Tibial nerve (tissue), 4 donors: Measurements from ENCODE around the gene STRN3. TPM values are rescaled to one million over a fixed set of nuclear protein-coding genes. Genes with fewer than 3 reads are reported as not detected.
"Not testable (repeated sequence)": the region's sequence is repeated elsewhere in the genome, so short reads cannot be mapped to it uniquely, and the experiment has no call there.

Source experiments
- DNase-seq, 2 donors: peaks; one replicate each; pipeline ENCODE4 v3.0.0-alpha.2; 2019; ENCODE audit warnings: low spot score in 2 of 2
- H3K27ac ChIP-seq, 4 donors: fragments of 200-600 bp; sonication (generic) in 3 of 4; one replicate each; pipeline ENCODE4 v1.5.1; 2017 to 2019; ENCODE audit warnings: mild to moderate bottlenecking in 1 of 4
- H3K27me3 ChIP-seq, 2 donors: fragments of 200-600 bp; sonication (generic) in 1 of 2; one replicate each; pipeline versions ENCODE4 v1.5.1 to v1.6.0; 2017 to 2019
- H3K36me3 ChIP-seq, 3 donors: fragments of 200-600 bp; sonication (generic); one replicate each; pipeline ENCODE4 v1.5.1; 2018 to 2019
- H3K4me1 ChIP-seq, 4 donors: fragments of 200-600 bp; sonication (generic) in 3 of 4; one replicate each; pipeline ENCODE4 v1.5.1; 2017 to 2019
- H3K4me3 ChIP-seq, 4 donors: fragments of 200-600 bp; sonication (generic) in 3 of 4; one replicate each; pipeline ENCODE4 v1.5.1; 2017 to 2019; ENCODE audit warnings: mild to moderate bottlenecking in 1 of 4, moderate library complexity in 1 of 4
- H3K9me3 ChIP-seq, 4 donors: fragments of 200-600 bp; sonication (generic) in 3 of 4; one replicate each; pipeline ENCODE4 v1.5.1; 2017 to 2019
- EP300 ChIP-seq, 2 donors: sonication (generic); formaldehyde crosslinking; IDR thresholded peaks; one replicate each; pipeline ENCODE4 v1.6.1; 2017; ENCODE audit warnings: antibody characterized with exemption in 2 of 2, mild to moderate bottlenecking in 1 of 2
- POLR2A ChIP-seq, 2 donors: fragments of 450-650 bp; IDR thresholded peaks; one replicate each; pipeline ENCODE4 v1.6.1; 2017; ENCODE audit warnings: antibody characterized with exemption in 2 of 2, mild to moderate bottlenecking in 2 of 2, moderate library complexity in 2 of 2
- WGBS, 2 donors: methylation state at CpG; one replicate each; pipeline ENCODE4 v1.1.5; 2018; 5-methylcytosine and 5-hydroxymethylcytosine counted together
- total RNA-seq, 4 donors: library from RNA; depleted of rRNA; stranded (reverse); fragments of >200 nt; gene quantifications; one replicate each; pipeline ENCODE4 v1.1.0, GENCODE V29; 2016
- TF ChIP-seq, protein P1 (sequence below), 5 experiments: fragments of 200-600 bp in 3 of 5; fragments of 450-650 bp in 2 of 5; sonication (generic) in 3 of 5; IDR thresholded peaks; one replicate each; pipeline ENCODE4 v1.5.1; 2016 to 2019; ENCODE audit warnings: antibody characterized with exemption in 5 of 5, mild to moderate bottlenecking in 3 of 5, moderate library complexity in 2 of 5

Gene STRN3
- total RNA-seq, 4 donors from 2014 or later = 33.5 to 68.8 (median 57.0) TPM

DNA sequence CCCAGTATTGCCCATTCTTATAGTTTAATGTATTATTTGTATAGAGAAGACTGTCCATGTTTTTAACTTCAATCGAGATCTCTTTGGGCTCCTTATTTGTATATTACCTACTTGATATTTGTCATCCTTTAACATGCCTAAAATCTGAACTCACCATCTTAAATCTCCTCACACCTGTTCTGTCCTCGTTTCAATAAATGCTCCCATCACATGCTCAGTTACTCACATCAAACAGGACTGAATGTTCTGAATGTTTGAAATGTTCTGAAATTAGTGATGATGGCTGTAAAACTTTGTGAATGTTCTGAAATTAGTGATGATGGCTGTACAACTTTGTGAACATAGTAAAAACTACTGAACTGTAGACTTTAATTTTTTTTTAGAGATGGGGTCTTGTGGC lies 117.4 kb downstream of the STRN3 start:
- WGBS, 2 donors = 84% methylated on average over 2 of the region's 2 CpGs

DNA sequence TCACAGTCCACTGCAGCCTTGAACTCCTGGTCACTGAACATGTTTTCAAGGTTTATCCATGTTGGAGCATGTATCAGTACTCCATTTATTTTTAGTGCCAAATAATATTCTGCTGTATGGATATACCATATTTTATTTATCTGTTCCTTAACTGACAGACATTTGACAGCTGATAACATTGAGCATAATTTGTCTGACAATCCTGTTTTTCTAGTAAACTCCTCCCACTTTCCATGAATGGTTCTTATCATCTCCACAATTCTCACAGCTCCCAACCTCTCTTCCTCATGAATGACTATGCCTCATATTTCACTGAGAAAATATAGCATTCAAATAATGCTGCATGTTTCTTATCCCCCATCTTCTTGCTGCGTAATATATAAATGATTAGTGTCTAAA lies 118.5 kb downstream of the STRN3 start:
- TF ChIP-seq, protein P1, sequence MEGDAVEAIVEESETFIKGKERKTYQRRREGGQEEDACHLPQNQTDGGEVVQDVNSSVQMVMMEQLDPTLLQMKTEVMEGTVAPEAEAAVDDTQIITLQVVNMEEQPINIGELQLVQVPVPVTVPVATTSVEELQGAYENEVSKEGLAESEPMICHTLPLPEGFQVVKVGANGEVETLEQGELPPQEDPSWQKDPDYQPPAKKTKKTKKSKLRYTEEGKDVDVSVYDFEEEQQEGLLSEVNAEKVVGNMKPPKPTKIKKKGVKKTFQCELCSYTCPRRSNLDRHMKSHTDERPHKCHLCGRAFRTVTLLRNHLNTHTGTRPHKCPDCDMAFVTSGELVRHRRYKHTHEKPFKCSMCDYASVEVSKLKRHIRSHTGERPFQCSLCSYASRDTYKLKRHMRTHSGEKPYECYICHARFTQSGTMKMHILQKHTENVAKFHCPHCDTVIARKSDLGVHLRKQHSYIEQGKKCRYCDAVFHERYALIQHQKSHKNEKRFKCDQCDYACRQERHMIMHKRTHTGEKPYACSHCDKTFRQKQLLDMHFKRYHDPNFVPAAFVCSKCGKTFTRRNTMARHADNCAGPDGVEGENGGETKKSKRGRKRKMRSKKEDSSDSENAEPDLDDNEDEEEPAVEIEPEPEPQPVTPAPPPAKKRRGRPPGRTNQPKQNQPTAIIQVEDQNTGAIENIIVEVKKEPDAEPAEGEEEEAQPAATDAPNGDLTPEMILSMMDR (IDR thresholded peaks at IDR 0.05) = no peak
- Histone ChIP-seq H3K27me3 (no peaks in the 10 kb centered on the region), H3K27ac (no peak overlapping the region), H3K4me3 (no peak overlapping the region), H3K4me1 (no peaks in the 10 kb centered on the region), H3K36me3 (peaks cover 0 to 56% (median 0%) of the 10 kb centered on the region in 3 donors), H3K9me3 (no peaks in the 10 kb centered on the region)
- DNase-seq = no peak
- WGBS, 2 donors = 91 to 96% methylated on average over 1 of the region's 1 CpG

More for the DNA sequence above, 117.4 kb downstream of the STRN3 start:
- TF ChIP-seq EP300 (IDR thresholded peaks at IDR 0.05) = no peak
- no peak for TF ChIP-seq POLR2A (IDR thresholded peaks at IDR 0.05)
- TF ChIP-seq, protein P1 (IDR thresholded peaks at IDR 0.05) = no peak
- H3K27ac ChIP-seq = no peak overlapping the region
- no peaks in the 10 kb centered on the region for H3K27me3 ChIP-seq
- peaks cover 0 to 54% (median 0%) of the 10 kb centered on the region in 3 donors for H3K36me3 ChIP-seq
- no peak overlapping the region for H3K4me3 ChIP-seq
- H3K4me1 ChIP-seq = no peaks in the 10 kb centered on the region
- DNase-seq = no peak
- no peaks in the 10 kb centered on the region for H3K9me3 ChIP-seq

GRCh38 chr14:30906752-30907658 lies 119.2 kb downstream of the STRN3 start:
- Histone ChIP-seq H3K27ac (no peak overlapping the region), H3K4me1 (no peaks in the 10 kb centered on the region), H3K4me3 (no peak overlapping the region), H3K36me3 (peaks cover 0 to 54% (median 0%) of the 10 kb centered on the region in 3 donors), H3K9me3 (no peaks in the 10 kb centered on the region), H3K27me3 (no peaks in the 10 kb centered on the region)
- no peak for TF ChIP-seq POLR2A (IDR thresholded peaks at IDR 0.05)
- TF ChIP-seq, protein P1 (IDR thresholded peaks at IDR 0.05) = peak in 1 of 5 experiments; percentile 26
- DNase-seq = no peak

- no peak overlapping the region for H3K4me3 ChIP-seq
- H3K4me1 ChIP-seq = no peaks in the 10 kb centered on the region
- DNase-seq = no peak
- H3K27ac ChIP-seq = no peak overlapping the region
- H3K9me3 ChIP-seq = no peaks in the 10 kb centered on the region
- 94 to 95% methylated on average over 2 of the region's 2 CpGs for WGBS, 2 donors
- TF ChIP-seq, protein P1 (IDR thresholded peaks at IDR 0.05) = no peak
- TF ChIP-seq EP300 (IDR thresholded peaks at IDR 0.05) (no peak), POLR2A (IDR thresholded peaks at IDR 0.05) (no peak)
- peaks cover 0 to 37% (median 0%) of the 10 kb centered on the region in 3 donors for H3K36me3 ChIP-seq
- no peaks in the 10 kb centered on the region for H3K27me3 ChIP-seq
Measured at GRCh38 chr14:30903285-30904124, 122.7 kb downstream of the STRN3 start.

- 81 to 95% methylated on average over 3 of the region's 3 CpGs for WGBS, 2 donors
- not testable (repeated sequence) for H3K9me3 ChIP-seq, DNase-seq, H3K4me1 ChIP-seq, H3K4me3 ChIP-seq, H3K27ac ChIP-seq, H3K27me3 ChIP-seq
- H3K36me3 ChIP-seq = peaks cover 0 to 35% (median 0%) of the 10 kb centered on the region in 3 donors
Measured at GRCh38 chr14:30897121-30897520, 129.1 kb downstream of the STRN3 start.
